ENCODE results near the gene PAPOLG.

Gene PAPOLG

GRCh38 chr2:60742419-60742818 lies 13.6 kb upstream of the PAPOLG start:
- TF ChIP-seq GATA1 (IDR thresholded peaks at IDR 0.05; ENCODE audit: low read depth, low read length) (no peak), POLR2A (IDR thresholded peaks at IDR 0.05; ENCODE audit: low read length) (no peak)
- no peak for DNase-seq

- DNase-seq: no peak
- TF ChIP-seq GATA1 (IDR thresholded peaks at IDR 0.05; ENCODE audit: low read depth, low read length) (no peak), POLR2A (IDR thresholded peaks at IDR 0.05; ENCODE audit: low read length) (no peak)
These were observed 10.7 kb upstream of the PAPOLG start for GRCh38 chr2:60745330-60745729.

- no peak for DNase-seq
- TF ChIP-seq GATA1 (IDR thresholded peaks at IDR 0.05; ENCODE audit: low read depth, low read length): no peak
- TF ChIP-seq POLR2A (IDR thresholded peaks at IDR 0.05; ENCODE audit: low read length): no peak
These were observed 10.3 kb upstream of the PAPOLG start for GRCh38 chr2:60745761-60746160.

- no peak for TF ChIP-seq GATA1 (IDR thresholded peaks at IDR 0.05; ENCODE audit: low read depth, low read length)
- no peak for TF ChIP-seq POLR2A (IDR thresholded peaks at IDR 0.05; ENCODE audit: low read length)
- DNase-seq: no peak
These were observed 9.8 kb upstream of the PAPOLG start for GRCh38 chr2:60746318-60746717.

- DNase-seq: no peak
- no peak for TF ChIP-seq POLR2A (IDR thresholded peaks at IDR 0.05; ENCODE audit: low read length)
These were observed 3.6 kb downstream of the PAPOLG start for GRCh38 chr2:60759654-60760053.

- TF ChIP-seq GATA1 (IDR thresholded peaks at IDR 0.05; ENCODE audit: low read depth, low read length) (no peak), POLR2A (IDR thresholded peaks at IDR 0.05; ENCODE audit: low read length) (no peak)
- DNase-seq: peak in 1 of 2 experiments; percentile 17
These were observed 8.9 kb downstream of the PAPOLG start for GRCh38 chr2:60764736-60765534.

GRCh38 chr2:60766283-60766682 lies 10.2 kb downstream of the PAPOLG start:
- no peak for DNase-seq
- TF ChIP-seq GATA1 (IDR thresholded peaks at IDR 0.05; ENCODE audit: low read depth, low read length) (no peak), POLR2A (IDR thresholded peaks at IDR 0.05; ENCODE audit: low read length) (no peak)

- DNase-seq: no peak
- no peak for TF ChIP-seq GATA1 (IDR thresholded peaks at IDR 0.05; ENCODE audit: low read depth, low read length)
- TF ChIP-seq POLR2A (IDR thresholded peaks at IDR 0.05; ENCODE audit: low read length): no peak
These were observed 15.4 kb downstream of the PAPOLG start for GRCh38 chr2:60771508-60771907.

GRCh38 chr2:60775048-60775639 lies 19.1 kb downstream of the PAPOLG start:
- no peak for DNase-seq
- TF ChIP-seq POLR2A (IDR thresholded peaks at IDR 0.05; ENCODE audit: low read length): no peak
- TF ChIP-seq GATA1 (IDR thresholded peaks at IDR 0.05; ENCODE audit: low read depth, low read length): no peak

GRCh38 chr2:60778352-60778751 lies 22.3 kb downstream of the PAPOLG start:
- TF ChIP-seq GATA1 (IDR thresholded peaks at IDR 0.05; ENCODE audit: low read depth, low read length): no peak
- TF ChIP-seq POLR2A (IDR thresholded peaks at IDR 0.05; ENCODE audit: low read length): no peak
- DNase-seq: no peak

GRCh38 chr2:60779426-60779825 lies 23.4 kb downstream of the PAPOLG start:
- TF ChIP-seq GATA1 (IDR thresholded peaks at IDR 0.05; ENCODE audit: low read depth, low read length) (no peak), POLR2A (IDR thresholded peaks at IDR 0.05; ENCODE audit: low read length) (no peak)
- no peak for DNase-seq

GRCh38 chr2:60780721-60781120 lies 24.7 kb downstream of the PAPOLG start:
- no peak for DNase-seq
- TF ChIP-seq POLR2A (IDR thresholded peaks at IDR 0.05; ENCODE audit: low read length) (no peak), GATA1 (IDR thresholded peaks at IDR 0.05; ENCODE audit: low read depth, low read length) (no peak)

- TF ChIP-seq POLR2A (IDR thresholded peaks at IDR 0.05; ENCODE audit: low read length): no peak
- no peak for TF ChIP-seq GATA1 (IDR thresholded peaks at IDR 0.05; ENCODE audit: low read depth, low read length)
- no peak for DNase-seq
These were observed 37.1 kb downstream of the PAPOLG start for GRCh38 chr2:60793169-60793568.

- TF ChIP-seq POLR2A (IDR thresholded peaks at IDR 0.05; ENCODE audit: low read length) (no peak), GATA1 (IDR thresholded peaks at IDR 0.05; ENCODE audit: low read depth, low read length) (no peak)
- DNase-seq: peak; percentile 44 to 53
These were observed 38.3 kb downstream of the PAPOLG start for GRCh38 chr2:60794271-60794863.

Measured in erythroblast (primary cell).